Measurements from ENCODE around the gene COL24A1. TPM values are rescaled to one million over a fixed set of nuclear protein-coding genes. Genes with fewer than 3 reads are reported as not detected.
"Not testable (repeated sequence)": the region's sequence is repeated elsewhere in the genome, so short reads cannot be mapped to it uniquely, and the experiment has no call there.

Gene COL24A1
- total RNA-seq, 2 donors from 2014 or later, result 0.12 to 0.34 TPM

DNA sequence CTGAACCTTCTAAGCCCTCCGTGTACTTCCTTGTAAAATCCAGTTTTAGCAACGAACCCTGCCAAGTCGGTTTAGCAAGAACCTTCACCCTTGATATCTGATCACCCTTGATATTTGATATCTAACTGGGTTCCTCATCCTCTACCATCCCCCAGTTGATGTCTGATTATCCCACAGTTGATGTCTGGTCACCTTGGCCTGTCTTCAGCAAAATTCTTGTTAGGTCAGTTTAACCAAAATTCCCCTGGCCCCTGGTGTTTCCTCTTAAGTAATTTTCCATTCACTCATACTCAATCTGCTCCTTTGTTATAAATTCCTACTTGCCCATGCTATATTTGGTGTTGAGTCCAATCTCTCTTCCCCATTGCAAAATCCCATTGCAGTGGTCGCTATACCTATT is 333.9 kb downstream of the COL24A1 start:
- no peak for DNase-seq
- Mint-ChIP-seq H3K36me3 (ENCODE audit: insufficient read depth in 2 of 2) (no peaks in the 10 kb centered on the region), H3K4me1 (ENCODE audit: low read depth) (no peaks in the 10 kb centered on the region), H3K9me3 (peaks cover 1 to 4% of the 10 kb centered on the region in 2 donors), H3K27ac (no peak overlapping the region), H3K4me3 (no peak overlapping the region), H3K27me3 (ENCODE audit: low read depth) (no peaks in the 10 kb centered on the region)
- ATAC-seq (replicated peaks in 1 of 2), result no peak

DNA sequence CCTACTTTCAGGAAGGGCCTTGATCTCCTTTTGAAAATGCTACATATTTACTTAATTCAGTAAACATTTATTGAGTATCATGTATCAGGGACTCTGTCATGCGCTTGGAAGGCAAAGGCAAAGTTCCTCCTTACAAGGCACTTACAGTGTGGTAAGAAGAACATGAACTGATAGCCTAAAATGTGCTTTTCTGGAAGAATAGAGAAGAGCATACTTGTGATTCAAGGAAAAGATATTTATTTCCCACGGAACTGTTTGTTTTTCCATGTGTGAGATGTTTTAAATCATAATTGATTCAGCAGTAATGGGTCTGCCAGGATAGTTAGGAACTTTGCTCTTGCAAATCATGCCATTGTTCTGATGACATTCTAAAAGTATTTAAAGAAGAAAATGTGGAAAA is 338.2 kb downstream of the COL24A1 start:
- no peaks in the 10 kb centered on the region for H3K36me3 Mint-ChIP-seq (ENCODE audit: insufficient read depth in 2 of 2)
- no peak for ATAC-seq (replicated peaks in 1 of 2)
- H3K9me3 Mint-ChIP-seq, result no peaks in the 10 kb centered on the region
- H3K27ac Mint-ChIP-seq, result no peak overlapping the region
- no peak overlapping the region for H3K4me3 Mint-ChIP-seq
- no peak for DNase-seq
- H3K27me3 Mint-ChIP-seq (ENCODE audit: low read depth), result no peaks in the 10 kb centered on the region
- no peaks in the 10 kb centered on the region for H3K4me1 Mint-ChIP-seq (ENCODE audit: low read depth)

DNA sequence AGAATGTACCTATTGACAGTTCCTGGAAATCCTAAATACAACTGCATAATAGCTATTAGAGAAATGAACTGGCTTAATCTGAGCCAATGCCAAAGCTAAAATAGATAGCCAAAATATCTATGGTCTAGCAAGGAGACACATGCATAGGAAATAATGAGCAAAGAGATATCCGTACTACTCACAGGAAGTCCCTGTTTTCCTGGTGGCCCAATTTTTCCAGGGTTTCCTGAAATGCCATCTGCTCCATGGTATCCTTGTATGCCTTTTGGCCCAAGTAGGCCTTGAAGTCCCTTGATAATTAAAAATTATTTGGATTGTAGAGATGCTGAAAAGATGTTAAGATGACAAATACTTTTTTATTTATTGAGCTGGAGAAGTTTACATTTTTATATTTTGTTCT is 340.0 kb downstream of the COL24A1 start:
- Mint-ChIP-seq H3K36me3 (ENCODE audit: insufficient read depth in 2 of 2) (no peaks in the 10 kb centered on the region), H3K4me3 (no peak overlapping the region), H3K27me3 (ENCODE audit: low read depth) (no peaks in the 10 kb centered on the region), H3K27ac (no peak overlapping the region), H3K4me1 (ENCODE audit: low read depth) (no peaks in the 10 kb centered on the region), H3K9me3 (no peaks in the 10 kb centered on the region)
- no peak for DNase-seq
- no peak for ATAC-seq (replicated peaks in 1 of 2)

GRCh38 chr1:85815906-85816305 is 340.7 kb downstream of the COL24A1 start:
- H3K9me3 Mint-ChIP-seq, result no peaks in the 10 kb centered on the region
- H3K4me3 Mint-ChIP-seq, result no peak overlapping the region
- H3K27ac Mint-ChIP-seq, result no peak overlapping the region
- ATAC-seq (replicated peaks in 1 of 2), result no peak
- DNase-seq, result no peak
- H3K36me3 Mint-ChIP-seq (ENCODE audit: insufficient read depth in 2 of 2), result no peaks in the 10 kb centered on the region
- H3K4me1 Mint-ChIP-seq (ENCODE audit: low read depth), result no peaks in the 10 kb centered on the region
- H3K27me3 Mint-ChIP-seq (ENCODE audit: low read depth), result no peaks in the 10 kb centered on the region

DNA sequence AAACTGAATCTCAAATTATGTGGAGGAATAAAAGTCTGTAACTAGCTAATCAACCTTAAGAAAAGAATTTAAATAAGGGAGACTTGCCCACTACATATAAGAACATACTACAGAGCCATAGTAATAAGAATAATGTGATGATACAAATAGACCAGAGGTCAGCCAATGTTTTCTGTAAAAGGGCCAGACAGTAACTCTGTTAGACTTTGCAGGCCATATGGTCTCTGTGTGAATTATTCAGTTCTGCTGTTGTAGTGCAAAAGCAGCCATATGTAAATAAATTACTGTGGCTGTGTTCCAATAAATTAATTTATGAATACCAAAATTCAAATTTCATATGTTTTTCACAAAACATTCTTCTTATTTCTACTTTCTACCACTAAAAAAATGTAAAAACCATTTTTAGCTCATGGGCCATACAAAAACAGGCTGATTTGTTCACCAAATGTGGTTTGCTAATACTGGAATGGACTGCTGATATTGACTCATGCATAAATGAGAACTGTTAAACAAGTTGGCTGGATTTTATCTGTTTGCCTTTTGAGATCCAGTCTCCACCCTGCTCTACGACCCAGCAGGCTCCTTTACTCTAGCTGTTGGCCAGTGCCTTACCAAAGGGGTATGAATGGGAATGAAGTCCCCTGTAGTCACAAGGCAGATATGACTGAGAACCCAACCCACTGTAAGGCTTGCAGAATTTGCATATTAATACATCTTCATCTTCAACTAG is 350.2 kb downstream of the COL24A1 start:
- Mint-ChIP-seq H3K36me3 (ENCODE audit: insufficient read depth in 2 of 2) (no peaks in the 10 kb centered on the region), H3K4me1 (ENCODE audit: low read depth) (no peaks in the 10 kb centered on the region), H3K4me3 (no peak overlapping the region), H3K27ac (no peak overlapping the region), H3K27me3 (ENCODE audit: low read depth) (no peaks in the 10 kb centered on the region), H3K9me3 (peaks cover 2% of the 10 kb centered on the region in 2 donors)
- DNase-seq (no peak), ATAC-seq (replicated peaks in 1 of 2) (no peak)

GRCh38 chr1:85801520-85801919 is 355.1 kb downstream of the COL24A1 start:
- peaks cover 0 to 5% of the 10 kb centered on the region in 2 donors for H3K9me3 Mint-ChIP-seq
- no peak for ATAC-seq (replicated peaks in 1 of 2)
- no peaks in the 10 kb centered on the region for H3K36me3 Mint-ChIP-seq (ENCODE audit: insufficient read depth in 2 of 2)
- H3K27me3 Mint-ChIP-seq (ENCODE audit: low read depth), result no peaks in the 10 kb centered on the region
- no peak overlapping the region for H3K27ac Mint-ChIP-seq
- no peak overlapping the region for H3K4me3 Mint-ChIP-seq
- no peaks in the 10 kb centered on the region for H3K4me1 Mint-ChIP-seq (ENCODE audit: low read depth)
- DNase-seq, result no peak

DNA sequence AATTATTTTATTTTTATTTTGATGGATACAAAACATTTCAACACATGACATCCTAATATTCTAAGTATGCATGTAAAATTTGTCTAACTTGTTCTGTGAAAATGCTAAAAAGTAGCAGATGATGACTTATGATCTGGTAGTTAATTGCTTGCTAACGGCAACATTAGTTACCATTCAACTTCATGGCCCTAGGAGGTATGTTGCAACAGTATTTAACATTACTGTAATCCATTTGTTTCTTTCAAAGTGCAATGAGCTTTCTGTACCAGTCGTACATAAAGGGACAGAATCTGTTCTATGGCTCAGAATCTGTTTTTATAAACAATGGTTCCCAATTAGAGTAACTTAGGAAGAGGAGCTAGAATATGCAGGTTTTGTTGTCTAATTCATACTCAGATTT is 356.8 kb downstream of the COL24A1 start:
- H3K36me3 Mint-ChIP-seq (ENCODE audit: insufficient read depth in 2 of 2), result no peaks in the 10 kb centered on the region
- H3K9me3 Mint-ChIP-seq, result peaks cover 0 to 4% of the 10 kb centered on the region in 2 donors

GRCh38 chr1:85798419-85798818 is 358.2 kb downstream of the COL24A1 start:
- Mint-ChIP-seq H3K9me3 (peaks cover 0 to 3% of the 10 kb centered on the region in 2 donors), H3K27me3 (ENCODE audit: low read depth) (no peaks in the 10 kb centered on the region)

More for the DNA sequence above, 356.8 kb downstream of the COL24A1 start:
- Mint-ChIP-seq H3K27me3 (ENCODE audit: low read depth) (no peaks in the 10 kb centered on the region), H3K4me1 (ENCODE audit: low read depth) (no peaks in the 10 kb centered on the region), H3K27ac (no peak overlapping the region), H3K4me3 (no peak overlapping the region)
- no peak for DNase-seq
- ATAC-seq (replicated peaks in 1 of 2), result no peak

GRCh38 chr1:85777021-85777420 is 379.6 kb downstream of the COL24A1 start:
- not testable (repeated sequence) for H3K27me3 Mint-ChIP-seq (ENCODE audit: low read depth); H3K4me3 Mint-ChIP-seq; ATAC-seq (replicated peaks in 1 of 2); DNase-seq; H3K36me3 Mint-ChIP-seq (ENCODE audit: insufficient read depth in 2 of 2); H3K4me1 Mint-ChIP-seq (ENCODE audit: low read depth); H3K9me3 Mint-ChIP-seq; H3K27ac Mint-ChIP-seq

More at GRCh38 chr1:85798419-85798818, 358.2 kb downstream of the COL24A1 start:
- no peak overlapping the region for H3K27ac Mint-ChIP-seq
- DNase-seq (no peak), ATAC-seq (replicated peaks in 1 of 2) (no peak)
- H3K4me3 Mint-ChIP-seq, result no peak overlapping the region
- no peaks in the 10 kb centered on the region for H3K36me3 Mint-ChIP-seq (ENCODE audit: insufficient read depth in 2 of 2)
- no peaks in the 10 kb centered on the region for H3K4me1 Mint-ChIP-seq (ENCODE audit: low read depth)

DNA sequence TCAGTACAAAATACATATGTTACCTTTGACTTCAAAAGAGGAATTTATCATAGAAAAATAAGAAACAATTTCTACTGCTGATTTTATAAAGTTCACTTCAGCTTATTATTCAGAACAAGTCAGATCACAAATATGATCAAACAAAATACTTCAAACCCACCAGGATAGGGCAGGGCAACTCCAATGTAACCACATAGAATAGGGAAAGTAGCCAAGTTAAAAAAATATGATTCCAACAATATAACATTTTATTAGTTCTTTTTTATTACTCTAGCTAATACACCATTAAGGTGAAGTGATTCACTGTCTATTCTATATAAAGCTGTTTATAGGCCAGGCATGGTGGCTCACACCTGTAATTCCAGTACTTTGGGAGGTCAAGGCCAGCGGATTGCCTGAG is 393.8 kb downstream of the COL24A1 start:
- Mint-ChIP-seq H3K4me1 (ENCODE audit: low read depth) (no peaks in the 10 kb centered on the region), H3K36me3 (ENCODE audit: insufficient read depth in 2 of 2) (no peaks in the 10 kb centered on the region), H3K9me3 (no peaks in the 10 kb centered on the region), H3K27me3 (ENCODE audit: low read depth) (no peaks in the 10 kb centered on the region), H3K4me3 (no peak overlapping the region), H3K27ac (no peak overlapping the region)
- DNase-seq (no peak), ATAC-seq (replicated peaks in 1 of 2) (no peak)

- no peaks in the 10 kb centered on the region for H3K27me3 Mint-ChIP-seq (ENCODE audit: low read depth)
- DNase-seq, result no peak
These were observed 399.7 kb downstream of the COL24A1 start for GRCh38 chr1:85756864-85757263.

DNA sequence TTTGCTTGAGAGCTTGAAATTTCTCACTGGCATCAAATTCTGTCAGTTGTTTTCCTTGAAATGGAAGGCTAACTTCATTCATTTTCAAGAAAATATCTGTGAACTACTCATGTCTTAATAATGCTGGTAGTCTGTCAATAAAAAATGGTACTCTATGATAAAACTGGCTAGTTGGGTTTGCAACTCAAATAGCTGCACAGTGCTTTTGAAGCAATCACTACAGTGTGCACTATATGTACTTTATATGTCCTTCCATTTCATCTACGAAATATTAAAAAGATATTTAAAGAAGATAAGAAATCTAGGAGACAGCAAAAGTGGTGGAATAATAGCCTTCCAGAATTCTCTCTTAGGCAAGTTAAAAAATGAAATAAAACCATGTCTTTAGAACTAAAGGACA is 408.5 kb downstream of the COL24A1 start:
- ATAC-seq (replicated peaks in 1 of 2) (no peak), DNase-seq (no peak)
- H3K27me3 Mint-ChIP-seq (ENCODE audit: low read depth), result no peaks in the 10 kb centered on the region
- H3K36me3 Mint-ChIP-seq (ENCODE audit: insufficient read depth in 2 of 2), result no peaks in the 10 kb centered on the region
- no peak overlapping the region for H3K27ac Mint-ChIP-seq
- no peaks in the 10 kb centered on the region for H3K9me3 Mint-ChIP-seq
- H3K4me3 Mint-ChIP-seq, result no peak overlapping the region
- H3K4me1 Mint-ChIP-seq (ENCODE audit: low read depth), result no peaks in the 10 kb centered on the region

More at GRCh38 chr1:85756864-85757263, 399.7 kb downstream of the COL24A1 start:
- ATAC-seq (replicated peaks in 1 of 2), result no peak
- Mint-ChIP-seq H3K36me3 (ENCODE audit: insufficient read depth in 2 of 2) (no peaks in the 10 kb centered on the region), H3K4me3 (no peak overlapping the region), H3K27ac (no peak overlapping the region), H3K9me3 (peaks cover 0 to 4% of the 10 kb centered on the region in 2 donors), H3K4me1 (ENCODE audit: low read depth) (no peaks in the 10 kb centered on the region)

- H3K27ac Mint-ChIP-seq, result no peak overlapping the region
- no peaks in the 10 kb centered on the region for H3K4me1 Mint-ChIP-seq (ENCODE audit: low read depth)
- H3K27me3 Mint-ChIP-seq (ENCODE audit: low read depth), result no peaks in the 10 kb centered on the region
- DNase-seq (no peak), ATAC-seq (replicated peaks in 1 of 2) (no peak)
- H3K36me3 Mint-ChIP-seq (ENCODE audit: insufficient read depth in 2 of 2), result no peaks in the 10 kb centered on the region
- H3K4me3 Mint-ChIP-seq, result no peak overlapping the region
- no peaks in the 10 kb centered on the region for H3K9me3 Mint-ChIP-seq
These were observed 409.8 kb downstream of the COL24A1 start for GRCh38 chr1:85746777-85747176.

DNA sequence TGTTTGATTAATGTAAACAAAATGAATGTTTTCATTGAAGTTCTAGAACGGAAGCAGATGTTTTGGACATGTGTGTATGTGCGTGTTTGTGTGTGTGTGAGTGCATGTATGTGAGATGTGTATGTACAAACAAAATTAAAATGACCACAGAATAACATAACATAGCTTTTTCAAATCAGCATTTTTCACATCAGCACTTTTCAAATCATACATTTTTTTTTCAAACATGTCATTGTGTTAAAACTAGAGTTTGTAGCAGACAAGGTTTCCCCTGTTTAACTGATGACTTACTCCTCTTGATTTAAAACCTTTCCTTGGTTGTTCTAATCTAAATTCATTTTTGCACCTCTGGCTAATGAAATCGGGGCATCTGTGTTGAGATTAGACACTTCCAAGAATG is 412.8 kb downstream of the COL24A1 start:
- Mint-ChIP-seq H3K27me3 (ENCODE audit: low read depth) (no peaks in the 10 kb centered on the region), H3K9me3 (no peaks in the 10 kb centered on the region), H3K4me1 (ENCODE audit: low read depth) (no peaks in the 10 kb centered on the region), H3K36me3 (ENCODE audit: insufficient read depth in 2 of 2) (no peaks in the 10 kb centered on the region), H3K4me3 (no peak overlapping the region), H3K27ac (no peak overlapping the region)
- DNase-seq (no peak), ATAC-seq (replicated peaks in 1 of 2) (no peak)
